KMS-11 (cell line): ENCODE measurements around the gene CCNJL.

ENCODE experiments used
- H2AFZ ChIP-seq: fragments of 200-600 bp; sonication (generic); 2 replicates; pipeline ENCODE4 v1.6.1; 2016; ENCODE audit warnings: antibody characterized with exemption, mixed run types, low read depth
- H3K27ac ChIP-seq: fragments of 200-600 bp; sonication (generic); 2 replicates; pipeline ENCODE4 v1.6.1; 2016; ENCODE audit warnings: mild to moderate bottlenecking, mixed run types
- H3K27me3 ChIP-seq: fragments of 200-600 bp; sonication (generic); 2 replicates; pipeline ENCODE4 v1.6.1; 2017; ENCODE audit warnings: mild to moderate bottlenecking, low read depth, mixed run types, moderate library complexity; ENCODE audit not compliant: insufficient read depth
- H3K36me3 ChIP-seq: fragments of 200-600 bp; sonication (generic); 2 replicates; pipeline ENCODE4 v1.6.1; 2017; ENCODE audit warnings: mild to moderate bottlenecking, mixed run types; ENCODE audit not compliant: insufficient read depth
- H3K4me1 ChIP-seq: fragments of 200-600 bp; sonication (generic); 2 replicates; pipeline ENCODE4 v1.6.1; 2016; ENCODE audit warnings: mild to moderate bottlenecking, low read depth, mixed run types; ENCODE audit not compliant: poor library complexity, severe bottlenecking
- H3K4me2 ChIP-seq: fragments of 200-600 bp; sonication (generic); 2 replicates; pipeline ENCODE4 v1.7.0; 2016; ENCODE audit warnings: mild to moderate bottlenecking, mixed run types
- H3K4me3 ChIP-seq: fragments of 200-600 bp; sonication (generic); IDR thresholded peaks from 2 replicates; pipeline ENCODE4 v1.6.1; 2017; ENCODE audit warnings: low read depth, low read length, mixed read lengths; ENCODE audit not compliant: insufficient read depth
- H3K79me2 ChIP-seq: fragments of 200-600 bp; sonication (generic); 2 replicates; pipeline ENCODE4 v1.6.1; 2016; ENCODE audit warnings: low read depth, mixed run types; ENCODE audit not compliant: insufficient read depth
- H3K9ac ChIP-seq: fragments of 200-600 bp; sonication (generic); 2 replicates; pipeline ENCODE4 v1.6.1; 2016; ENCODE audit warnings: mild to moderate bottlenecking, mixed run types
- H4K20me1 ChIP-seq: fragments of 200-600 bp; sonication (generic); 2 replicates; pipeline ENCODE4 v1.6.1; 2016; ENCODE audit warnings: mild to moderate bottlenecking, mixed run types; ENCODE audit not compliant: insufficient read depth
- CTCF ChIP-seq: fragments of 200-600 bp; sonication (generic); conservative IDR thresholded peaks from 2 replicates; pipeline ENCODE4 v1.6.1; 2017; ENCODE audit warnings: low read depth, mild to moderate bottlenecking, antibody characterized with exemption, low read length, moderate library complexity, mixed read lengths

Gene CCNJL

GRCh38 chr5:160227012-160227411 is 85.4 kb downstream of the CCNJL start:
- Histone ChIP-seq H3K27ac (no peak overlapping the region), H3K79me2 (no peaks in the 10 kb centered on the region)

GRCh38 chr5:160221082-160221481 is 91.3 kb downstream of the CCNJL start:
- no peaks in the 10 kb centered on the region for H3K4me1 ChIP-seq
- H3K4me2 ChIP-seq, result no peak overlapping the region
- H4K20me1 ChIP-seq, result no peaks in the 10 kb centered on the region
- no peaks in the 10 kb centered on the region for H3K27me3 ChIP-seq
- no peak overlapping the region for H3K27ac ChIP-seq
- H3K9ac ChIP-seq, result no peak overlapping the region
- no peak overlapping the region for H3K4me3 ChIP-seq
- no peaks in the 10 kb centered on the region for H3K36me3 ChIP-seq
- no peak for TF ChIP-seq CTCF
- no peak overlapping the region for H2AFZ ChIP-seq
- no peaks in the 10 kb centered on the region for H3K79me2 ChIP-seq

More at GRCh38 chr5:160227012-160227411, 85.4 kb downstream of the CCNJL start:
- Histone ChIP-seq H3K27me3 (no peaks in the 10 kb centered on the region), H3K9ac (no peak overlapping the region), H3K4me2 (no peak overlapping the region), H3K4me1 (no peaks in the 10 kb centered on the region), H2AFZ (no peak overlapping the region), H3K4me3 (no peak overlapping the region), H3K36me3 (no peaks in the 10 kb centered on the region), H4K20me1 (no peaks in the 10 kb centered on the region)
- no peak for TF ChIP-seq CTCF

- Histone ChIP-seq H2AFZ (no peak overlapping the region), H4K20me1 (no peaks in the 10 kb centered on the region), H3K79me2 (no peaks in the 10 kb centered on the region), H3K27ac (no peak overlapping the region), H3K9ac (no peak overlapping the region), H3K4me1 (no peaks in the 10 kb centered on the region), H3K36me3 (no peaks in the 10 kb centered on the region), H3K4me3 (no peak overlapping the region), H3K27me3 (no peaks in the 10 kb centered on the region), H3K4me2 (no peak overlapping the region)
- no peak for TF ChIP-seq CTCF
Measured at GRCh38 chr5:160219356-160219755, 93.0 kb downstream of the CCNJL start.

GRCh38 chr5:160213537-160213936 is 98.8 kb downstream of the CCNJL start:
- Histone ChIP-seq H3K4me2 (no peak overlapping the region), H4K20me1 (no peaks in the 10 kb centered on the region), H3K27me3 (no peaks in the 10 kb centered on the region), H3K4me1 (no peaks in the 10 kb centered on the region), H3K4me3 (no peak overlapping the region), H3K27ac (no peak overlapping the region), H3K79me2 (no peaks in the 10 kb centered on the region), H3K9ac (no peak overlapping the region), H3K36me3 (no peaks in the 10 kb centered on the region), H2AFZ (no peak overlapping the region)
- TF ChIP-seq CTCF, result no peak
